ENCODE results near the gene NAV2. TPM values are rescaled to one million over a fixed set of nuclear protein-coding genes. Genes with fewer than 3 reads are reported as not detected.

Gene NAV2
- total and polyA plus RNA-seq, 2 experiments from 2014 or later = 26.0 to 45.0 TPM

GRCh38 chr11:19813158-19813879 is 100.7 kb downstream of the NAV2 start:
- H3K4me3 ChIP-seq = no peak overlapping the region
- no peaks in the 10 kb centered on the region for H3K36me3 ChIP-seq (ENCODE audit: insufficient read depth)
- no peaks in the 10 kb centered on the region for H3K27me3 ChIP-seq (ENCODE audit: insufficient read depth)
- TF ChIP-seq ZNF462 (CRISPR knock-in tag; IDR thresholded peaks at IDR 0.05) (no peak), EZH2 (IDR thresholded peaks at IDR 0.05; ENCODE audit: low read depth, unreplicated experiment) (no peak), NANOG (IDR thresholded peaks at IDR 0.05; ENCODE audit: borderline replicate concordance) (no peak), STAT1 (IDR thresholded peaks at IDR 0.05; ENCODE audit: unreplicated experiment) (no peak), ZNF114 (CRISPR knock-in tag; IDR thresholded peaks at IDR 0.05) (no peak), CREB1 (CRISPR knock-in tag; IDR thresholded peaks at IDR 0.05; ENCODE audit: low read depth) (no peak), CTCF (conservative IDR thresholded peaks at IDR 0.05; ENCODE audit: low read depth in 2 of 2) (no peak), REST (IDR thresholded peaks at IDR 0.05; ENCODE audit: unreplicated experiment) (no peak), POLR2AphosphoS5 (IDR thresholded peaks at IDR 0.05; ENCODE audit: low read depth) (no peak), EZH2phosphoT487 (IDR thresholded peaks at IDR 0.05; ENCODE audit: unreplicated experiment) (no peak), ZNF331 (CRISPR knock-in tag; IDR thresholded peaks at IDR 0.05; ENCODE audit: low read depth) (no peak), ETS1 (IDR thresholded peaks at IDR 0.05) (no peak), JUNB (IDR thresholded peaks at IDR 0.05; ENCODE audit: unreplicated experiment) (no peak)
- no peak overlapping the region for H3K4me3 Mint-ChIP-seq
- no peaks in the 10 kb centered on the region for H3K9me2 ChIP-seq (ENCODE audit: insufficient read depth)
- H3K4me1 ChIP-seq (ENCODE audit: insufficient read depth) = peaks cover 71% of the 10 kb centered on the region
- H3K4me1 Mint-ChIP-seq = peaks cover 92% of the 10 kb centered on the region
- no peak overlapping the region for H2AFZ ChIP-seq
- peaks cover 77% of the 10 kb centered on the region for H3K79me2 ChIP-seq (replicated peaks; ENCODE audit: insufficient read depth)
- DNase-seq (ENCODE audit: low spot score) = no peak
- H4K20me1 ChIP-seq (replicated peaks; ENCODE audit: insufficient read depth) = no peaks in the 10 kb centered on the region
- H3F3A ChIP-seq (replicated peaks; ENCODE audit: low read depth) = peaks cover 16% of the 10 kb centered on the region
- ATAC-seq = no peak
- H3K27me3 Mint-ChIP-seq (ENCODE audit: insufficient read depth, low read depth, poor library complexity) = peaks cover 9% of the 10 kb centered on the region
- peaks cover 4% of the 10 kb centered on the region; the same call in 1 of the 3 replicates for H3K36me3 Mint-ChIP-seq (ENCODE audit: low read depth)
- H3K4me2 ChIP-seq = 0 out of 2 replicates have a peak overlapping the region, but pooled peaks have one; percentile 1
- peak overlapping the region; percentile 29; the same call in 1 of the 2 replicates for H3K27ac ChIP-seq (ENCODE audit: low read depth)
- peak overlapping the region; percentile 99 for H3K27ac Mint-ChIP-seq
- no peaks in the 10 kb centered on the region; the same call in 2 of the 3 replicates for H3K9me3 Mint-ChIP-seq

Measured in GM23338 (cell line).